ENCODE results near the gene CPLX4.
A peak's percentile ranks its signal among the peaks of the same experiment; 100 is the strongest.

CPLX4 gene

GRCh38 chr18:59318460-59319050, at the start of gene CPLX4:
Gene CPLX4, minus strand, starts transcription at chr18:59318649. Its CDS starts 187 bp downstream, at chr18:59318462.
- peak; percentile 59 for DNase-seq (ENCODE audit: low spot score)

DNA sequence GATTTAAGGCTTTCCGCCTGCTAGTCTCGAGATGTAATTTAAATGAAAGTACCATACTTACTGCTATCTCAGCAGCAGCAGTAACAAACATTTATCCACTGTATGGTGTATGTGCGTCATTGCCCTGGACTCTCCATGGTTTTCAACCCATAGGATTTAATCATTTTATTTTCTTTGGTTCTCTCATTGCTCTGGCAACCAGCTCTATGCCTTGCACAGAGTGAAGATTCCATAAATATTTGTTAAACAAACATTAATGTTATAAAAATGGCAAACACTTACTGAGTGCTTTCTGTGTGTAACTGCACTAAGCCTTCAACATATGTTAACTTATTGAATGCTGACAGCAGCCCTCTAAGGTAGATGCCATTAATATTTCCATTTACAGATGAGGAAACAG, 41.9 kb upstream of the CPLX4 start:
- DNase-seq (ENCODE audit: low spot score) = no peak

DNA sequence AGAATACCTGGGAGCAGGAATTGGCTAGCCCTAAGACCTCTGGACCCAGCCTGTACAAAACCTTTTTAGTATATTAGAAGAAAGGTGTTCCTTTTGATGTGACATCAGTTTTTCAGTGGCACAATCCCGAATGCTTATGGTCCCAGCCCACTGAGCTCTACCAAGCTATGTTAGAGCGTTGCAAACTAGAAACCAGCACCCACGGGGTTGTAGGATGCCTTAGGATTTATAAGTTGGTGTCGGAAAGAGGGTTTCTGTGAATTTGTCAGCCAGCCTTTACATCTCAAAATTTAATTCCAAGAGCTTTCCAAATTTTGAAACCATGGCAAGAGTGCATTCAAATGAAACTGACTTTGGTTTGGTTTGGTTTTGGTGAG, 41.1 kb upstream of the CPLX4 start:
- DNase-seq (ENCODE audit: low spot score) = no peak

DNA sequence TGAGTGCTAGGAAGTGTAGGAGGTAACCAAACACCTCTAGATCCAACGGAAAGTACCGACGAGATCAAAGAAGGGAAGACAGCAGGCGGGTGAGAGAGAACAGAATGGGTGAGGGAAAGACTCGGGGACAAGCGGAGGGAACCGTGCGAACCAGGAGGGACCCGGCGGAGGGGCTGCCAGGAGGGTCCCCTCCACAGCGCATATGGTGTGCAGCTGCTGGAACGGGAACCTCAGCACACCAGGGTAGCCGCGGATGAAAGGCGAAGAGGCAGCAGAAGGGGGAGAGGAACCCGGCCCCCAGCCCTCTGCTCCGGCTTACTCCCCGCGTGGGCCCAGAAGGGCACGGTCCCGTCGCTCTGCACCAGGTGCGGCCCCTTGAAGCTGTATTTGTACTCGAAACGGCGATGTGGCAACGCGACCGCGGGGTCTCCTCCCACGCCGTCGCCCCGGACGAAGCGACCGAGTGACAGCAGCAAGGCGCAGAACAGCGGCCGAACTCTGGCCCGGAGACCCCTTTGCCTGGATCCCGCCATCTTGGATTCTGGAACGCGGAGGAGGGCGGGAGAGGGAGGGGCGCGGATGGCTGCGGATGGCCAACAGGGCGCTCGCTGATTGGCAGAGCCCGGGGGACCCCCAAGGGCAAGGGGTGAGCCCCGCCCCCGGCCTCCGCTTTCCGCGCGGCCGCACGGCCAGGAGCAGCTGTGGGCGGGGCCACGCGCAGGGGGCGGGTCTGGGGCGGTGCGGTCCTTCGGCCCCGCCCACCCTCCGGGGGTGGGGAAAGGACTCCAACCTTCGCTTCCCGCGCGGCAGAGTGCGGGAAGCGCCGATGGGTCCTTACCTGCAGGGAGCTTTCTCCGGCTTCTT, 40.5 kb upstream of the CPLX4 start, which contains the start of gene LMAN1:
Gene LMAN1, minus strand, starts transcription at position 554 of the 864 bp plus-strand sequence. Its CDS starts 21 bp downstream, at position 533.
- DNase-seq (ENCODE audit: low spot score) = peak; percentile 100

- no peak for DNase-seq (ENCODE audit: low spot score)
Observed at GRCh38 chr18:59358414-59358711, 39.9 kb upstream of the CPLX4 start.

DNA sequence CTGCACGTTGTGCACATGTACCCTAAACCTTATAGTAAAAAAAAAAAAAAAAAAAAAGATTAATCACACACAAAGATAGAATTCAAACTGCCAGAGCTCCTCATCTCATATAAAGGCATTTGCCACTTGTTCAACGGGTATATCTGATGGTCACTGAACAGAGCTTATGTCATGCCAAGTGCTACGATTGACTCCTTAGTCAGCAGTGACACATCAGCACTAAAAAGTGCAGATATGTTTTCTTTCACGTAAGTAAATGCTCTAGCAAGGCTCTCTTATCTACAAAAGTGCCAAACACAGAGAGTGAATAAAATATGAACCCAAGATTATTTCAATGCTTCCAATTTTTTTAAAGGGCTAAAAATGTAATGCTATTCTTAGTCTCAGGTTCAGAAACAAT, 39.5 kb upstream of the CPLX4 start:
- DNase-seq (ENCODE audit: low spot score) = no peak

DNA sequence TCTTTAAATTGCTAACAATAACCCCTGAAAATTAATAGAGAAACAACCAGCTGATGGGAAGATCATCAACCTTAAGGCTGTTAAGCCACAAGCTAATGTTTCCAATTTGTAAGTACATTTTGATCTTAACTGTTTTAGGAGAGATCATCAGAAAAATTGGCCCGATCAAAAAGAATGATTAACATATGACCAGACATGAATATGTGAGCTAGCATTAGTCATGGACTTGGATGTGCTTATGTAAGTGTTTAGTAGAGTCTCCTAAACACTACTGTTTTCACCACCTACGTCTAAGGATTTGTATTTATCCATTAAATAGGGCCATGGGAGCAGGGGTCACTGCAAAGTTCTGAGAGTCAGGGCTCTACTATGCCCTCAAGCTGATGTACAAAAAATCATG, 36.3 kb upstream of the CPLX4 start:
- DNase-seq (ENCODE audit: low spot score) = no peak

DNA sequence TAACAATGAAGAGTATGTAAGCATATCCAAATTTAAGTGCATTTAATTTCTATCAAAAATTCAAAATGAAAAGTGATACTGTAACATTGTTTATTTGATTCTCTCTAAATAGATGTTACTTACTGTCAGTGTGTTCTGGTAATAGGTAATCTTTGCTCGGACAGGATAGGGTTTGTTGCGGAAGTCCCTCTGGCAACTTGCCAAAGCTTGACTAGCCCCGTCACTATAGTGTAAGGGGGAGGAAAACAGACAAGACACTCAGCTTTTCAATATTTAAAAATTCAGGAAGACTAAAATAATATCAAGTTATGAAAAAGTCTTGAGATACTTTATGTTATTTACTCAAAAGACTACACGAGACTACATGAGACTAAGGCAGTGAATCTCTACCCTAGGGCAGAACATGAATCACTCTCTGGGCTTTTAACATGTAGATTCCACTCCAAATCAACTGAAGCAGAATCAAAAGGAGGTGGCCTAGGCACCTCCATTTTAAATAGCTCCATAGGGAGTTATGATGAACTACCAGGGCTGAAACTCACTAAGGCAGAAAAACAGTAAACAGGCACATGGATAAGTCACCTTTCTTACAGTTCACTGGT, 34.7 kb upstream of the CPLX4 start:
- DNase-seq (ENCODE audit: low spot score) = no peak

GRCh38 chr18:59352250-59352855, 33.9 kb upstream of the CPLX4 start:
- DNase-seq (ENCODE audit: low spot score) = no peak

DNA sequence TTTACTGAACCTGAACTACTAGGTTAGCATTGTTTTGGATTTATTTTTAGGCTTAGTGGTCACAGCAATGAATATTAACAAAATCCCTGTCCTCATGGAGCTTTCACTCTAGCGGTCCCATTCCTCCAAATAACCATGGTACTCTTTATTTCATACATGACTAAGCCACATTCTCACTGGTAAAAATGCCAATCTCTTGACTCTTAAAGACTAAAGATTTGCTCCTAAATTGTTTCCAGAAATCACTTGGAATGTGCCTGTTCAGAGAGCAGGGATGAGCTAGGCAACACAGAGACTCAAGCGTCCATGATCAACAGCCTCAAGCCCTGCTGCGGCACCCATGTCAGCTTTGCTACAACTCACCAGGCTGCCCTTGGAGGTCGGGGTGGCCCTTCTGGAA, 27.1 kb upstream of the CPLX4 start:
- DNase-seq (ENCODE audit: low spot score) = no peak

DNA sequence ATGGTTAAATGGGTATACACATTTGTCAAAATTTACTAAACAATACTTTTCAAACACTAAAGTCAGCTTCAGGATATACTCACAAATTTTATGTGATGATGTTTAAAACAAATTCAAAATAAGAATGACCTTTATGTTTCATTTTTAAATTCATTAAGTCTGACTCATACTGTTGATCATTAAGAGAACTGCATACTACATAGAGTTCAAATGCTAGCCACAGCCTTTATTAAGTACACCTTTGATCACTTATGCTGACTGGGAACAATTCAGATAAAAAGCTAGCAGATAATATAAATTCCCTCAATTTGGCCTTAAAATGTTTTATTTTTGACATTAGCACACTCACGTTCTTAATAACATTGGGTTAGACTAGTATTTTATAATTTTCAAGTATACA, 26.5 kb upstream of the CPLX4 start:
- DNase-seq (ENCODE audit: low spot score) = no peak

DNA sequence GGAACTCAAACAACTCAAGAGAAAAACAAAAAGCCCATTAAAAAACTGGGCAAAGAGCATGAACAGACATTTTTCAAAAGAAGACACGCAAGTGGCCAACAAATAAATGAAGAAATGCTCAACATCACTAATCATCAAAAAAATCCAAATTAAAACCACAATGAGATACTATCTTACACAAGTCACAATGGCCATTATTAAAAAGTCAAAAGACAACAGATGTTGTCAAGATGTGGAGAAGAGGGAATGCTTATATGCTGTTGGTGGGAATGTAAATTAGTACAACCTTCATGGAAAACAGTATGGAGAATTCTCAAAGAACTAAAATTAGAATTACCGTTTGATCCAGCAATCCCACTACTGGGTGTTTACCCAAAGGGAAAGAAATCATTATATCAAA, 25.5 kb upstream of the CPLX4 start:
- no peak for DNase-seq (ENCODE audit: low spot score)

DNA sequence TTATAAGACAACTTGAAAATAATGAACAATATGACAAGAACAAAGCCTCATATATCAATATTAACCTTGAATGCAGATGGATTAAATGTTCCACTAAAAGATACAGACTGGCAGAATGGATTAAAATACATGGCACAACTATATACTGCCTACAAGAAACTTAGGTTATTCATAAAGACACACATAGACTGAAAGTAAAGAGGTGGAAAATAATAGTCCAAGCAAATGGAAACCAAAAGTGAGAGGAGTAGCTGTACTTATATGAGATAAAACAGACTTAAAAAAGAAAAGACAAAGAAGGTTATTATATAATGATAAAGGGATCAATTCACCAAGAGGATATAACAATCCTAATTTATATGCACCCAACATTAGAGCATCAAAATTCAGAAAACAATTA, 22.4 kb upstream of the CPLX4 start:
- no peak for DNase-seq (ENCODE audit: low spot score)

DNA sequence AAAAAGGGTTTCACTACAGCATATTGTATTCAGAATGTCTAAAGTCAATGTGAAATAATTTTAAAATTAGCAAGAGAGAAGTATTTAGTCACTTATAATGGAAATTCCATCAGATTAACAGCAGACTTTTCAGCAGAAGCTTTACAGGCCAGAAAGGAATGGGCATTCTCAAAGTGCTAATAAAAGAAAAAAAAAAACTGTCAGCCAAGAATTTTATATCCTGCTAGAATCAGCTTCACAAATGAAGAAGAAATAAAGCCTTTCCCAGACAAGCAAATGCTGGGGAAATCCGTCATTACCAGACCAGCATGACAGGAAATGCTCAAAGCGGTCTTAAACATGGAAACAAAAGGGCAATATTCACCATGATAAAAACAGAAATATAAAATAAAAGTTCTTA, 21.9 kb upstream of the CPLX4 start:
- DNase-seq (ENCODE audit: low spot score) = no peak

GRCh38 chr18:59332986-59333385, 14.5 kb upstream of the CPLX4 start:
- no peak for DNase-seq (ENCODE audit: low spot score)

DNA sequence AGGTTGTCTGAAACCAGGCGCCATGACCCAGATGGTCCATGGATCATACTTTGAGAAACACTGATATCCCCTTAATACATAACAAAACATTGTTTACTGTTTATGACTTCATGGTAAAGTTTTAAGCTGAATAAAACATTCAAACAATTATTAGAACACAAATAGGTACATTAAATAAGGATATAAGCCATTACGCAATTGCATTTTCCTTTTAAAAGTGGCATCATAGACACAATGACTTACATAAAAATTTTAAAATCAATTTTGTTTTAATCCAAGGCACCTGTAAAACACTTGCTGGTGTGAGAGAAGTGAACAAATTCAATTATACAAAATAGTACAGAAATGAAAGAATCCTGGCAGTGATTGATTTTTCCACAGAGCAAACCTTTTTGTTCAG, 10.2 kb upstream of the CPLX4 start:
- no peak for DNase-seq (ENCODE audit: low spot score)

DNA sequence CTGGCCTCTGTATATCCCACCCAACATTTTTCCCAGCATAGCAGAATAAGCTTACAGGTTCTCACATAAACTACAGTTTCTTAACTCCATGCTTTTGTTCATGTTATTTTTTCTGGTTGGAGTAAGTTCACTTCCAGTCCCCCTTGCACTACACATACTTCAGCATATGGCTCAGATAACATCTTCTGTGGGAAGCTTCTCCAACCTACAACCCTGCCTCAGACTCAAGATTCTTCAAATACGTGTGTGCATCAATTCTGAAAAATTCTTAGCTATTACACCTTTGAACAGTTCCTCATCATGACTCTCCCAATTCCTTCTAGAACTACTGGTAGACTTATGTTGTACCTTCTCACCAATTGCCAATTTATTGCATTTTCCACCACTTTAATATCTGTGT, 7.5 kb upstream of the CPLX4 start:
- no peak for DNase-seq (ENCODE audit: low spot score)

DNA sequence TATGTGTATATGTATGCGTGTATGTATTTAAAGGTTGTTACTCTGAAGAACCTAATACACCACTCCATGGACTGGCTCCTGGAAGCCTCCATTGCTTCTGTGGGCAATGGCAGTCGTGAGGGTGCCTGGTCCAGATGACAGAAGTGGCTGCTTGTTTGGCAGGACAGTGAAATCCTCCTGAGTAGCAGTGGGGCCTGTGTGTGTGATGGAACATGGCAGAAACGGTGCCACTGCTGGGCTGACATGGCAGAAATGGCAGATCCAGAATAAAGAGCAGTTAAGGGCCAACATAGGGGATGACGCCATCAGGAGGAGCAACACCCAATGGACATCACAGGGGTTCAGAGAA, 6.1 kb upstream of the CPLX4 start:
- no peak for DNase-seq (ENCODE audit: low spot score)

DNA sequence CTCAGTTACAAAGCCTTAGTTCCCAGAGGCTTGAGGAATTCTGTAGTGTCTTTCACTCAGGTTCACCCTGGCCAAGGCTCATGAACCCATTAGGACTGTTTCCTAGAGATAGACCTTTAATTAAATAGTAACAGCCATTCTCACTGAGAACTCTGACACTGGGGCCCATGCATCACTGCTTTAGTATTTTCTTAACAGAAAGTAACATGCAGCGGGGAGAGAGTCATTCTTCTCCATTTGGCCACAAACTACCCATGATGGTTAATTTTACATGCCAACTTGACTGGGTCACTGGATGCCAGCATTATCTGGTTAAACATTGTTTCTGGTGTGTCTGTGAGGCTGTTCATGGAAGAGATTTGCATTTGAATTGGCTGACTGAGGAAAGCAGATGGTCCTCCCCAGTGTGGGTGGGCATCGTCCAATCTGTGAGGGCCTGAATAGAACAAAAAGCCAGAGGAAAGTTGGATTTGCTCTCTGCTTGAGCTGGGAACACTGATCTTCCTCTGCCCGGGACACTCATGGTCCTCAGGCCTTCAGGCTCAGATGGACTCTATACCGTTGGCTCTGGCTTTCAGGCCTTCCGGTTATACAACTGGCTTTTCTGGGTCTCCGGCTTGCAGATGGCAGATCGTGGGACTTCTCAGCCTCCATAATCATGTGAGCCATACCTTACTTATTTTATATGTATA, 5.6 kb upstream of the CPLX4 start:
- DNase-seq (ENCODE audit: low spot score) = no peak

DNA sequence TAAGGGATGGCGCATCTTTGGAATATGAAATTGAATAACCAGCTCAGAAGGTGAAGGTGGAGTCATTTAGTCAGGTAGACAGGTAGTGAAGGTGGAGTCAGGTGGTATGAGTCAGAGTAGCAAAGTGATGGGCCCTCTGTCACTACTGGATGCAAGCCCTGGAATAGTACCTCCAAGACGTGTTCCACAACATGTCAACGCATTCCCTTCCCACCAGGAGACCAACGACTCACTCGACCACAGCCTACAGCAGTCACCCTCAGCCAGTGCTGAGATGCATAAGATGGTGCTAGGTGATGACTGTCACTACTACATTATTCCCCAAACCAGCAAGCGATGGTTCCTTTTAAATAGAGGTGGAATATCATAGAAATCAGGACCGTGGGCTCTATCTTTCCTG, 6.8 kb downstream of the CPLX4 start:
- DNase-seq (ENCODE audit: low spot score) = no peak

DNA sequence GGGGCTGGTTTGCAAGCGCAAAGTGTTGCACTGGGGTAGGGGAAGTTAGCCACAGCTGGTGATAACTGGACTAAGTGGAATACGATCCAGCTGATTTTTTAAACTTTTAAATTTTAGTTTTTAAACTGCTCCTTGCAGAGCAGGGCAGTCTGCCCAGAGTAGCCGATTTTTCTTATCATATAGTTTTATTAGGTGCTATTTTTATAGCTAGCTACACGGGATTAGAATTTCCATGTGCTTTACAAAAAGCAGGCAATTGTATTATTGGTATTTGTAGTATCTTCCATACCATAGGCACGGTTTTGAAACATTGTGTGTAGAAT, 9.6 kb downstream of the CPLX4 start:
- DNase-seq (ENCODE audit: low spot score) = no peak

DNA sequence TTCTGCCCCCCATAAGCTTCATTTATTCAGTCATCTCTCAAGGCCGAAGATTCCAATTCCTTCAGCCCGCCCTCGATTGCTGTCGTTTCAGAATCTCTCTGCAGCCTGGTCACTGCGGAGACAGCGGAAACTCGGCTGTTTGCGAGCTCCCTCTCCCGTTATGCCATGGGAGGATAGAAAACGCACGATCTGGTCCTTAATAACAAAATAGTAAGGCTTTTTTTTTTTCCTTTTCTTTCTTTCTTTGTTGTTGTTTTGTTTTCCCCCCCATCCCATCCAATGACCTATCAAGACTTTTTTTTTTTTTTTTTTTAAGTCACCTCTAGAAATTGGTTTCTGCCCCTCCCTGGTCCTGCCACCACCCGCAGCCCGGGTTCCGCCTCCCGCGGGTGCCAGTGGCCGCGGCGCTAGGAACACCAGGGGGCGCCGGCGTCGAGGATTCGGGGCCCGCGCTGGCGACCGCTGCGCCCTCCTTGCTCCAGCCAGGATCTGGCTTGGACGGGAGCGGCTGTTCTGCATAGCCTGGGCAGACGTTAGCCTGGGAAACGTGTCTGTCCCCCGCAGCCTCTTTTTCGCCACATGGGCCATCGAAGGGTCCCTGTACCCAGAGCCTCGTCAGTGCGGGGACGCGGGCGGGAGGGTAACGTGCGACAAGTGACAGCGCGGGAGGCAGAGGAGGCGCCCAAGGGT, 10.1 kb downstream of the CPLX4 start:
- DNase-seq (ENCODE audit: low spot score) = peak; percentile 97

Data from D341Med (cell line).